ENCODE results near the gene CYB5R4.

- TF ChIP-seq CREB1 (IDR thresholded peaks at IDR 0.05), result no peak
- TF ChIP-seq EZH2 (IDR thresholded peaks at IDR 0.05; ENCODE audit: low read depth, low read length, severe bottlenecking), result no peak
- TF ChIP-seq CHD2 (IDR thresholded peaks at IDR 0.05; ENCODE audit: low read length), result no peak
- no peak for TF ChIP-seq CTCF (IDR thresholded peaks at IDR 0.05; ENCODE audit: control extremely low read depth in 1 of 3, insufficient read depth in 1 of 3, low read depth in 1 of 3, low read length in 3 of 3)
- TF ChIP-seq SUZ12 (IDR thresholded peaks at IDR 0.05; ENCODE audit: low read length), result no peak
- no peak for TF ChIP-seq SP1 (IDR thresholded peaks at IDR 0.05; ENCODE audit: low read depth, low read length)
- TF ChIP-seq POLR2AphosphoS5 (IDR thresholded peaks at IDR 0.05; ENCODE audit: low read depth, low read length), result no peak
Observed at GRCh38 chr6:83978324-83978734, 118.8 kb downstream of the CYB5R4 start.
